Measurements from ENCODE around the gene TBC1D22A.

The TBC1D22A gene

GRCh38 chr22:47171441-47172221 is 409.2 kb downstream of the TBC1D22A start:
- Histone ChIP-seq H3K4me3 (ENCODE audit: low read length in 2 of 2) (no peak overlapping the region), H3K9ac (ENCODE audit: low read length in 2 of 2) (no peak overlapping the region), H3K4me1 (ENCODE audit: control insufficient read depth, insufficient read depth, low read length) (peaks cover 2% of the 10 kb centered on the region), H3K27me3 (ENCODE audit: control insufficient read depth in 1 of 2, insufficient read depth in 2 of 2, low read length in 2 of 2) (no peaks in the 10 kb centered on the region), H3K36me3 (ENCODE audit: control insufficient read depth in 2 of 2, insufficient read depth in 2 of 2, low read length in 2 of 2) (peaks cover 0 to 2% of the 10 kb centered on the region in 2 donors), H3K27ac (ENCODE audit: low read length) (no peak overlapping the region), H3K9me3 (ENCODE audit: control insufficient read depth in 2 of 2, low read length in 2 of 2) (no peaks in the 10 kb centered on the region)

GRCh38 chr22:47172771-47173534 is 410.5 kb downstream of the TBC1D22A start:
- Histone ChIP-seq H3K9ac (ENCODE audit: low read length in 2 of 2) (no peak overlapping the region), H3K4me3 (ENCODE audit: low read length in 2 of 2) (no peak overlapping the region), H3K36me3 (ENCODE audit: control insufficient read depth in 2 of 2, insufficient read depth in 2 of 2, low read length in 2 of 2) (peaks cover 0 to 2% of the 10 kb centered on the region in 2 donors), H3K4me1 (ENCODE audit: control insufficient read depth, insufficient read depth, low read length) (peaks cover 2% of the 10 kb centered on the region), H3K9me3 (ENCODE audit: control insufficient read depth in 2 of 2, low read length in 2 of 2) (no peaks in the 10 kb centered on the region), H3K27ac (ENCODE audit: low read length) (no peak overlapping the region), H3K27me3 (ENCODE audit: control insufficient read depth in 1 of 2, insufficient read depth in 2 of 2, low read length in 2 of 2) (no peaks in the 10 kb centered on the region)

DNA sequence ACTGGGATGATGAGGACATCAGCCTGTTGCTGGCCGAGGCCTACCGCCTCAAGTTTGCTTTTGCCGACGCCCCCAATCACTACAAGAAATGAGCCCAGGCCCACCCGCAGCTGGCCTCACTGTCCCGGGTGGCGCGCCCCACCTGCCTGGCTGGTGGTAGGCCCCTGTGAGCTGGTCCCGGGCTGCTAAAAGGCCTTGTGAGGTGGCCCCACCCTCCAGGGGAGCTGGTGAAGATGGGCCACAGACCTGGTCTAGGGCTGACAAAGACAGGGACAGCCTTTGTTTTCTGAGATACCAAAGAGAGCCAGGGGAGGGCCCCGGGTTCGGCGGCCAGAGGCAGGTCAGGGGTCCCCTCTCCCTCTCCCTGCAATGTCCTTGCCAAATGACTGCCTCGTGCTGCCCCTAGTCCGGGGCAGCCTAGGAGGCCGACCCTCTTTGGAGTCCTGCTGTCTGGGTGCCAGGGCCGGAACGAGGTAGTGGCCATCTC is 411.1 kb downstream of the TBC1D22A start:
- Histone ChIP-seq H3K27ac (ENCODE audit: low read length) (no peak overlapping the region), H3K9ac (ENCODE audit: low read length in 2 of 2) (no peak overlapping the region), H3K9me3 (ENCODE audit: control insufficient read depth in 2 of 2, low read length in 2 of 2) (no peaks in the 10 kb centered on the region), H3K27me3 (ENCODE audit: control insufficient read depth in 1 of 2, insufficient read depth in 2 of 2, low read length in 2 of 2) (no peaks in the 10 kb centered on the region), H3K4me1 (ENCODE audit: control insufficient read depth, insufficient read depth, low read length) (peaks cover 2% of the 10 kb centered on the region), H3K4me3 (ENCODE audit: low read length in 2 of 2) (no peak overlapping the region), H3K36me3 (ENCODE audit: control insufficient read depth in 2 of 2, insufficient read depth in 2 of 2, low read length in 2 of 2) (peaks cover 0 to 2% of the 10 kb centered on the region in 2 donors)

- no peaks in the 10 kb centered on the region for H3K9me3 ChIP-seq (ENCODE audit: control insufficient read depth in 2 of 2, low read length in 2 of 2)
- peaks cover 2% of the 10 kb centered on the region for H3K4me1 ChIP-seq (ENCODE audit: control insufficient read depth, insufficient read depth, low read length)
- H3K27ac ChIP-seq (ENCODE audit: low read length) = no peak overlapping the region
- no peak overlapping the region for H3K9ac ChIP-seq (ENCODE audit: low read length in 2 of 2)
- no peak overlapping the region for H3K4me3 ChIP-seq (ENCODE audit: low read length in 2 of 2)
- H3K36me3 ChIP-seq (ENCODE audit: control insufficient read depth in 2 of 2, insufficient read depth in 2 of 2, low read length in 2 of 2) = no peaks in the 10 kb centered on the region
- no peaks in the 10 kb centered on the region for H3K27me3 ChIP-seq (ENCODE audit: control insufficient read depth in 1 of 2, insufficient read depth in 2 of 2, low read length in 2 of 2)
These were observed 411.6 kb downstream of the TBC1D22A start for GRCh38 chr22:47174096-47174495.

GRCh38 chr22:47174671-47175112 is 412.2 kb downstream of the TBC1D22A start:
- Histone ChIP-seq H3K36me3 (ENCODE audit: control insufficient read depth in 2 of 2, insufficient read depth in 2 of 2, low read length in 2 of 2) (no peaks in the 10 kb centered on the region), H3K27me3 (ENCODE audit: control insufficient read depth in 1 of 2, insufficient read depth in 2 of 2, low read length in 2 of 2) (no peaks in the 10 kb centered on the region), H3K4me3 (ENCODE audit: low read length in 2 of 2) (no peak overlapping the region), H3K27ac (ENCODE audit: low read length) (no peak overlapping the region), H3K4me1 (ENCODE audit: control insufficient read depth, insufficient read depth, low read length) (peaks cover 2% of the 10 kb centered on the region), H3K9me3 (ENCODE audit: control insufficient read depth in 2 of 2, low read length in 2 of 2) (no peaks in the 10 kb centered on the region), H3K9ac (ENCODE audit: low read length in 2 of 2) (no peak overlapping the region)

GRCh38 chr22:47175151-47176025 is 412.9 kb downstream of the TBC1D22A start:
- Histone ChIP-seq H3K27ac (ENCODE audit: low read length) (no peak overlapping the region), H3K9ac (ENCODE audit: low read length in 2 of 2) (no peak overlapping the region), H3K4me3 (ENCODE audit: low read length in 2 of 2) (peak overlapping the region in 1 of 2 donors; percentile 3), H3K36me3 (ENCODE audit: control insufficient read depth in 2 of 2, insufficient read depth in 2 of 2, low read length in 2 of 2) (no peaks in the 10 kb centered on the region), H3K27me3 (ENCODE audit: control insufficient read depth in 1 of 2, insufficient read depth in 2 of 2, low read length in 2 of 2) (no peaks in the 10 kb centered on the region), H3K9me3 (ENCODE audit: control insufficient read depth in 2 of 2, low read length in 2 of 2) (no peaks in the 10 kb centered on the region), H3K4me1 (ENCODE audit: control insufficient read depth, insufficient read depth, low read length) (peaks cover 2% of the 10 kb centered on the region)

DNA sequence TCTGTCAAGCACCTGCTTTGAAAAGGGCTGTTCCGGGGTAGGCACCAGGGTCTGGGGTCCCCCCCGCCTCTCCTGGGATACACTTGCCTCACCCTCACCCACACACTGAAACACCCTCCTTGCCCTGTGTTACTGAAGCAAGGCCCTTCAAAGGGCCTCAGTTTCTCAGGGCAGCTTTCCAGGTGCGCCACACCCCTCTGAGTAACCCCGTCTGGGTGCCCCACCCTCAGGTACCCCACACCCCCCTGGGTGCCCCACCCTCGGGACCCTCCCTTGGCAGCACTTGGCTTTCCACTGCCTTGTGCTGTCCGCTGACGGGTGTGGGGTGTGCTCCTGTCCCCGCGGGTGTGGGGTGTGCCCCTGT is 413.6 kb downstream of the TBC1D22A start:
- H3K9me3 ChIP-seq (ENCODE audit: control insufficient read depth in 2 of 2, low read length in 2 of 2) = no peaks in the 10 kb centered on the region
- no peaks in the 10 kb centered on the region for H3K27me3 ChIP-seq (ENCODE audit: control insufficient read depth in 1 of 2, insufficient read depth in 2 of 2, low read length in 2 of 2)
- no peaks in the 10 kb centered on the region for H3K36me3 ChIP-seq (ENCODE audit: control insufficient read depth in 2 of 2, insufficient read depth in 2 of 2, low read length in 2 of 2)
- H3K4me3 ChIP-seq (ENCODE audit: low read length in 2 of 2) = no peak overlapping the region
- H3K9ac ChIP-seq (ENCODE audit: low read length in 2 of 2) = no peak overlapping the region
- no peak overlapping the region for H3K27ac ChIP-seq (ENCODE audit: low read length)
- peaks cover 2% of the 10 kb centered on the region for H3K4me1 ChIP-seq (ENCODE audit: control insufficient read depth, insufficient read depth, low read length)

DNA sequence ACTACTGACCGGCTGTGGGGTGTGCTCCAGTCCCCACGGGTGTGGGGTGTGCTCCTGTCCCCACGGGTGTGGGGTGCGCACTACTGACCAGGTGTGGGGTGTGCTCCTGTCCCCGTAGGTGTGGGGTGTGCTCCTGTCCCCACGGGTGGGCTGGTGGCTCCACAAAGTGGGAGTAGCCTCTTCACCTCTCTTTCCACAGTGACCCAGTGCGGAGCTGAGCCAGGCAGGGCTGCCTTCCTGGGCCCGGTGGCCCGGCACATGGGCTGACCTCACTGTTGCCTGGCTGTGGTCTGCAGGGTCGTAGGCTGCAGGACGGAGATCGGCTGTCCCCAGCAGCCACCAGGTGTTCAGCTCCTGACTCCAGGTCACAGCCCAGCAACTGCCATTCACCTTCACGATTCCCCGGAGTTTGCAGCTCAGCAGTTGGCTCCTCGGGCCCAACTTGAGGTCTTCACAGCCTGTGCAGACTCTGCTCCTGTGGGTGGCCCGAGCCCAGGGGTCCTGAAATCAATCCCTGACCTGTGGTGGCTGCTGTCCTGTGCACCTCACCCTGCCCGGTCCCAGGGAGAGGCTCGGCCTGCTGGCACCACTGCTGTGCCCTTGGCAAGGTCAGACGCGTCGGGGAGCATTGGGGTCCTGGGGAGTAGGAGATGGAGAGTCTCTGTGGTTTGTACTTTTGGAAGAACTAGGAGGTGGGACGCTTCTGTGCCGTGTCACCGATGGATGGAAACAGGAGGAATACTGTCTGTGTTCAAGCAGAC is 414.3 kb downstream of the TBC1D22A start:
- Histone ChIP-seq H3K36me3 (ENCODE audit: control insufficient read depth in 2 of 2, insufficient read depth in 2 of 2, low read length in 2 of 2) (no peaks in the 10 kb centered on the region), H3K4me1 (ENCODE audit: control insufficient read depth, insufficient read depth, low read length) (peaks cover 2% of the 10 kb centered on the region), H3K27ac (ENCODE audit: low read length) (no peak overlapping the region)

GRCh38 chr22:47177334-47177815 is 414.9 kb downstream of the TBC1D22A start:
- Histone ChIP-seq H3K27me3 (ENCODE audit: control insufficient read depth in 1 of 2, insufficient read depth in 2 of 2, low read length in 2 of 2) (no peaks in the 10 kb centered on the region), H3K36me3 (ENCODE audit: control insufficient read depth in 2 of 2, insufficient read depth in 2 of 2, low read length in 2 of 2) (no peaks in the 10 kb centered on the region), H3K9ac (ENCODE audit: low read length in 2 of 2) (no peak overlapping the region), H3K4me1 (ENCODE audit: control insufficient read depth, insufficient read depth, low read length) (peaks cover 2% of the 10 kb centered on the region), H3K9me3 (ENCODE audit: control insufficient read depth in 2 of 2, low read length in 2 of 2) (peaks cover 0 to 1% of the 10 kb centered on the region in 2 donors), H3K4me3 (ENCODE audit: low read length in 2 of 2) (no peak overlapping the region), H3K27ac (ENCODE audit: low read length) (no peak overlapping the region)

More for the DNA sequence above, 414.3 kb downstream of the TBC1D22A start:
- Histone ChIP-seq H3K9ac (ENCODE audit: low read length in 2 of 2) (no peak overlapping the region), H3K9me3 (ENCODE audit: control insufficient read depth in 2 of 2, low read length in 2 of 2) (no peaks in the 10 kb centered on the region), H3K4me3 (ENCODE audit: low read length in 2 of 2) (no peak overlapping the region), H3K27me3 (ENCODE audit: control insufficient read depth in 1 of 2, insufficient read depth in 2 of 2, low read length in 2 of 2) (no peaks in the 10 kb centered on the region)

- peaks cover 0 to 2% of the 10 kb centered on the region in 2 donors for H3K9me3 ChIP-seq (ENCODE audit: control insufficient read depth in 2 of 2, low read length in 2 of 2)
- H3K27ac ChIP-seq (ENCODE audit: low read length) = no peak overlapping the region
- H3K9ac ChIP-seq (ENCODE audit: low read length in 2 of 2) = no peak overlapping the region
- peaks cover 2% of the 10 kb centered on the region for H3K4me1 ChIP-seq (ENCODE audit: control insufficient read depth, insufficient read depth, low read length)
- no peaks in the 10 kb centered on the region for H3K27me3 ChIP-seq (ENCODE audit: control insufficient read depth in 1 of 2, insufficient read depth in 2 of 2, low read length in 2 of 2)
- H3K4me3 ChIP-seq (ENCODE audit: low read length in 2 of 2) = no peak overlapping the region
- no peaks in the 10 kb centered on the region for H3K36me3 ChIP-seq (ENCODE audit: control insufficient read depth in 2 of 2, insufficient read depth in 2 of 2, low read length in 2 of 2)
These were observed 415.9 kb downstream of the TBC1D22A start for GRCh38 chr22:47178339-47178738.
